Activated T-helper 1 cell treated with Interleukin-2 at 50 U/mL for 16 hours (primary cell): ENCODE results near the gene NUTM2G.
"Not testable (repeated sequence)": the region's sequence is repeated elsewhere in the genome, so short reads cannot be mapped to it uniquely, and the experiment has no call there.

Source experiments
- DNase-seq: peaks from one replicate; pipeline ENCODE4 v3.0.0-alpha.2; 2020; ENCODE audit warnings: low read depth

Gene NUTM2G

GRCh38 chr9:96928543-96928942 lies at the start of gene NUTM2G:
TSS of gene NUTM2G (plus strand) at chr9:96928843. CDS start at chr9:96929025, 182 bp downstream.
- DNase-seq: not testable (repeated sequence)

- DNase-seq: no peak
Observed at GRCh38 chr9:96883922-96884321, 44.7 kb upstream of the NUTM2G start.

GRCh38 chr9:96884443-96884842 lies 44.2 kb upstream of the NUTM2G start:
- no peak for DNase-seq

GRCh38 chr9:96885424-96885823 lies 43.2 kb upstream of the NUTM2G start:
- DNase-seq: no peak

- no peak for DNase-seq
Observed at GRCh38 chr9:96888591-96888990, 40.1 kb upstream of the NUTM2G start.

- DNase-seq: no peak
Observed at GRCh38 chr9:96892131-96892530, 36.5 kb upstream of the NUTM2G start.

- DNase-seq: not testable (repeated sequence)
Observed at GRCh38 chr9:96900010-96900409, 28.6 kb upstream of the NUTM2G start.

GRCh38 chr9:96904947-96905722 lies 23.5 kb upstream of the NUTM2G start:
- not testable (repeated sequence) for DNase-seq

- not testable (repeated sequence) for DNase-seq
Observed at GRCh38 chr9:96908479-96908878, 20.2 kb upstream of the NUTM2G start.

GRCh38 chr9:96915539-96915938 lies 13.1 kb upstream of the NUTM2G start:
- not testable (repeated sequence) for DNase-seq

- DNase-seq: not testable (repeated sequence)
Observed at GRCh38 chr9:96916531-96916930, 12.1 kb upstream of the NUTM2G start.

GRCh38 chr9:96918550-96918949 lies 10.1 kb upstream of the NUTM2G start:
- DNase-seq: not testable (repeated sequence)

- DNase-seq: not testable (repeated sequence)
Observed at GRCh38 chr9:96920803-96921202, 7.8 kb upstream of the NUTM2G start.

- DNase-seq: not testable (repeated sequence)
Observed at GRCh38 chr9:96925587-96925986, 3.1 kb upstream of the NUTM2G start.

- not testable (repeated sequence) for DNase-seq
Observed at GRCh38 chr9:96931665-96932064, 3.0 kb downstream of the NUTM2G start.

GRCh38 chr9:96934097-96934496 lies 5.5 kb downstream of the NUTM2G start:
- not testable (repeated sequence) for DNase-seq

GRCh38 chr9:96934706-96935105 lies 6.1 kb downstream of the NUTM2G start:
- DNase-seq: not testable (repeated sequence)

GRCh38 chr9:96935401-96935800 lies 6.8 kb downstream of the NUTM2G start:
- not testable (repeated sequence) for DNase-seq

- DNase-seq: not testable (repeated sequence)
Observed at GRCh38 chr9:96937442-96937841, 8.8 kb downstream of the NUTM2G start.

GRCh38 chr9:96938957-96939665 lies 10.5 kb downstream of the NUTM2G start:
- not testable (repeated sequence) for DNase-seq

GRCh38 chr9:96940982-96941381 lies 12.3 kb downstream of the NUTM2G start:
- not testable (repeated sequence) for DNase-seq

- DNase-seq: not testable (repeated sequence)
Observed at GRCh38 chr9:96941628-96942027, 13.0 kb downstream of the NUTM2G start.

GRCh38 chr9:96942181-96942580 lies 13.5 kb downstream of the NUTM2G start:
- DNase-seq: not testable (repeated sequence)
